Keratinocyte (primary cell): Measurements from ENCODE around the gene RPL4. TPM values are rescaled to one million over a fixed set of nuclear protein-coding genes. Genes with fewer than 3 reads are reported as not detected.

ENCODE experiments used
- DNase-seq: peaks from one replicate; pipeline ENCODE4 v3.0.0-alpha.2; 2011; ENCODE audit warnings: low read depth, missing footprints, low spot score
- FAIRE-seq: peaks from 2 replicates; lab custom pipeline; 2011; peaks lifted over from hg19 to GRCh38; lab: Jason Lieb, UNC
- H2AFZ ChIP-seq: 2 replicates; pipeline ENCODE4 v1.6.0; 2012; ENCODE audit warnings: low read length, control low read depth, inconsistent platforms; ENCODE audit not compliant: control insufficient read depth
- H3K27ac ChIP-seq: 2 replicates; pipeline ENCODE4 v1.5.1; 2011; ENCODE audit warnings: low read length; ENCODE audit not compliant: control insufficient read depth, insufficient read depth
- H3K27me3 ChIP-seq: 3 replicates; pipeline ENCODE4 v1.6.0; 2011; ENCODE audit warnings: low read length; ENCODE audit not compliant: control insufficient read depth, insufficient read depth; ENCODE audit errors: extremely low read depth
- H3K36me3 ChIP-seq, 2 experiments: 2 replicates in 1 of 2; 3 replicates in 1 of 2; pipeline ENCODE4 v1.5.1; 2011; ENCODE audit warnings: low read length in 2 of 2, mild to moderate bottlenecking in 1 of 2; ENCODE audit not compliant: control insufficient read depth in 2 of 2, insufficient read depth in 2 of 2; ENCODE audit errors: extremely low read depth in 1 of 2
- H3K4me1 ChIP-seq: 3 replicates; pipeline ENCODE4 v1.5.1; 2011; ENCODE audit warnings: low read length; ENCODE audit not compliant: control insufficient read depth, insufficient read depth; ENCODE audit errors: extremely low read depth
- H3K4me2 ChIP-seq: 3 replicates; pipeline ENCODE4 v1.6.0; 2011; ENCODE audit warnings: low read depth, low read length; ENCODE audit not compliant: control insufficient read depth, insufficient read depth; ENCODE audit errors: extremely low read depth
- H3K4me3 ChIP-seq, 3 experiments: fragments of 200-600 bp in 1 of 3; sonication (generic) in 1 of 3; 2 replicates in 2 of 3; 3 replicates in 1 of 3; pipeline ENCODE4 v1.5.1; 2011 to 2016; ENCODE audit warnings: low read length in 3 of 3, mild to moderate bottlenecking in 3 of 3, control low read depth in 2 of 3, inconsistent platforms in 1 of 3, low read depth in 1 of 3, mixed read lengths in 1 of 3, mixed run types in 1 of 3, moderate library complexity in 1 of 3; ENCODE audit not compliant: control insufficient read depth in 2 of 3, insufficient read depth in 2 of 3; ENCODE audit errors: extremely low read depth in 1 of 3
- H3K79me2 ChIP-seq: 2 replicates; pipeline ENCODE4 v1.6.0; 2012; ENCODE audit warnings: low read length; ENCODE audit not compliant: control insufficient read depth, insufficient read depth
- H3K9ac ChIP-seq: 3 replicates; pipeline ENCODE4 v1.6.0; 2011; ENCODE audit warnings: low read length; ENCODE audit not compliant: control insufficient read depth, insufficient read depth; ENCODE audit errors: extremely low read depth
- H3K9me1 ChIP-seq: 3 replicates; pipeline ENCODE4 v1.6.0; 2011; ENCODE audit warnings: low read length; ENCODE audit not compliant: control insufficient read depth, insufficient read depth; ENCODE audit errors: extremely low read depth
- H3K9me3 ChIP-seq: 2 replicates; pipeline ENCODE4 v1.5.1; 2012; ENCODE audit warnings: low read depth, low read length; ENCODE audit not compliant: control insufficient read depth
- H4K20me1 ChIP-seq: 3 replicates; pipeline ENCODE4 v1.6.0; 2011; ENCODE audit warnings: low read length; ENCODE audit not compliant: control insufficient read depth, insufficient read depth; ENCODE audit errors: extremely low read depth
- EZH2 ChIP-seq: IDR thresholded peaks from one replicate; pipeline ENCODE4 v1.6.1; 2012; ENCODE audit warnings: inconsistent platforms, mild to moderate bottlenecking, low read length, moderate library complexity
- dilution Hi-C: fragments of 300-500 bp; cut with MboI; formaldehyde crosslinking; loops from one replicate; pipeline ENCODE4 v1.7.0; 2020; ENCODE audit warnings: low sequenced_read_pairs; ENCODE audit not compliant: extremely low pct_ligation_motif_present
- polyA plus RNA-seq, 5 experiments: library from polyadenylated mRNA; depleted of rRNA in 3 of 5; stranded (reverse) in 3 of 5; stranded (forward) in 1 of 5; unstranded in 1 of 5; fragments of >200 nt; gene quantifications; 1 replicate in 1 of 5; 2 replicates in 3 of 5; 3 replicates in 1 of 5; pipeline versions ENCODE4 v1.2.1 to v1.2.3, GENCODE V29; 2011 to 2012; ENCODE audit warnings: missing spikeins in 2 of 5, low read depth in 1 of 5, low replicate concordance in 1 of 5
- TF ChIP-seq, protein P1 (sequence below), 3 experiments: IDR thresholded peaks in 1 of 3; conservative IDR thresholded peaks in 1 of 3; optimal IDR thresholded peaks in 1 of 3; 2 replicates in 2 of 3; 3 replicates in 1 of 3; pipeline versions ENCODE3 to v1.5.1; 2011; ENCODE audit warnings: low read length in 3 of 3, mild to moderate bottlenecking in 3 of 3, moderate library complexity in 2 of 3, control low read depth in 1 of 3, inconsistent platforms in 1 of 3; ENCODE audit not compliant: insufficient read depth in 2 of 3; ENCODE audit errors: extremely low read depth in 1 of 3

Gene RPL4
- polyA plus RNA-seq, 1 donor (not counting 4 experiments of a cell fraction or from before 2014, with no cell fraction given): 4,989 TPM

DNA sequence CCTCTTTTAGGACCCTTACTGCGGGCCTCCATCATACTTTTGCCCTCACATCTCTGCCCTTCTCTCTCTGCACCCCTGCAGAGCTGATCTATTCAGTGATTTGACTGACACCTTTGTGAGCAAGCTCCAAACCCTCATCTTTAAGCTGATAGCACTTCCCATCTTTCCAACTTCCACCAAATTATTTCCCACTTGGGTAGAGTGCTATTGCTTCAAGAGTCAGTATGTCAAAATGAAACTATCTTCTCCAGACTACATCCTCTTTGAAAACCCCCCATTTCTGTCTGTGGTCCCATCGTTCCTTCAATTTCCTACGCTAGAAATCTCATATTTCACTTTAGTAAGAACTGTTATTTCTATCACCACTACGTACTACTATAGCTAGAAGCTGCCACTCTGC lies 20.2 kb upstream of the RPL4 start:
- Histone ChIP-seq H4K20me1 (no peaks in the 10 kb centered on the region), H3K79me2 (peaks cover 2% of the 10 kb centered on the region), H3K4me2 (no peak overlapping the region), H3K4me1 (peaks cover 13% of the 10 kb centered on the region), H3K27me3 (no peaks in the 10 kb centered on the region), H3K9ac (no peak overlapping the region), H3K9me3 (no peaks in the 10 kb centered on the region), H3K4me3 (no peak overlapping the region), H3K36me3 (peaks cover 5 to 25% of the 10 kb centered on the region in 2 experiments), H3K9me1 (peaks cover 2% of the 10 kb centered on the region), H2AFZ (no peak overlapping the region), H3K27ac (no peak overlapping the region)
- dilution Hi-C loops: no loop called here
- no peak for TF ChIP-seq EZH2
- TF ChIP-seq, protein P1, sequence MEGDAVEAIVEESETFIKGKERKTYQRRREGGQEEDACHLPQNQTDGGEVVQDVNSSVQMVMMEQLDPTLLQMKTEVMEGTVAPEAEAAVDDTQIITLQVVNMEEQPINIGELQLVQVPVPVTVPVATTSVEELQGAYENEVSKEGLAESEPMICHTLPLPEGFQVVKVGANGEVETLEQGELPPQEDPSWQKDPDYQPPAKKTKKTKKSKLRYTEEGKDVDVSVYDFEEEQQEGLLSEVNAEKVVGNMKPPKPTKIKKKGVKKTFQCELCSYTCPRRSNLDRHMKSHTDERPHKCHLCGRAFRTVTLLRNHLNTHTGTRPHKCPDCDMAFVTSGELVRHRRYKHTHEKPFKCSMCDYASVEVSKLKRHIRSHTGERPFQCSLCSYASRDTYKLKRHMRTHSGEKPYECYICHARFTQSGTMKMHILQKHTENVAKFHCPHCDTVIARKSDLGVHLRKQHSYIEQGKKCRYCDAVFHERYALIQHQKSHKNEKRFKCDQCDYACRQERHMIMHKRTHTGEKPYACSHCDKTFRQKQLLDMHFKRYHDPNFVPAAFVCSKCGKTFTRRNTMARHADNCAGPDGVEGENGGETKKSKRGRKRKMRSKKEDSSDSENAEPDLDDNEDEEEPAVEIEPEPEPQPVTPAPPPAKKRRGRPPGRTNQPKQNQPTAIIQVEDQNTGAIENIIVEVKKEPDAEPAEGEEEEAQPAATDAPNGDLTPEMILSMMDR (optimal IDR thresholded peaks at IDR 0.05 in 1 of 3, IDR thresholded peaks at IDR 0.05 in 1 of 3, conservative IDR thresholded peaks at IDR 0.05 in 1 of 3; ENCODE audit: extremely low read depth in 1 of 3, insufficient read depth in 2 of 3, low read length in 3 of 3): no peak
- no peak for DNase-seq
- FAIRE-seq: no peak

DNA sequence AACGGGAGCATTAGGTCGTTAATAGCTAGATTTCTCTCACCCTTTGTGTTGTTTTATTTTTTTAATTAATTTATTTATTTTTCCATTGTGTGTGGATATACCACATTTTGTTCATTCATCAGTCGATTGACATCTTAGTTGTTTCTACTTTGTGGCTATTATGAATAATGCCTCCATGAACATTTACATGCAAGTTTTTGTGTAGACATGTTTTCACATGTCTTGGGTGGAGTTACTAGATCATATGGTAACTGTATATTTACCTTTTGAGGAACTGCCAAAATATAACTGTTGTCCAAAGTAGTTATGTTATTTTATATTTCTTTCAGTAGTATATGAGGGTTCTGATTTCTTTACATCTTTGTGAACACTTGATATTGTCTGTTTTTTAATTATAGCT lies 19.3 kb upstream of the RPL4 start:
- Histone ChIP-seq H3K27me3 (no peaks in the 10 kb centered on the region), H3K9me1 (peaks cover 2% of the 10 kb centered on the region), H3K4me1 (peaks cover 13% of the 10 kb centered on the region), H2AFZ (no peak overlapping the region), H3K9ac (no peak overlapping the region), H3K36me3 (peaks cover 4 to 23% of the 10 kb centered on the region in 2 experiments), H3K27ac (no peak overlapping the region), H3K4me2 (no peak overlapping the region), H3K9me3 (no peaks in the 10 kb centered on the region), H4K20me1 (no peaks in the 10 kb centered on the region), H3K4me3 (no peak overlapping the region), H3K79me2 (peaks cover 2% of the 10 kb centered on the region)
- FAIRE-seq: no peak
- no peak for TF ChIP-seq EZH2
- TF ChIP-seq, protein P1 (optimal IDR thresholded peaks at IDR 0.05 in 1 of 3, IDR thresholded peaks at IDR 0.05 in 1 of 3, conservative IDR thresholded peaks at IDR 0.05 in 1 of 3; ENCODE audit: extremely low read depth in 1 of 3, insufficient read depth in 2 of 3, low read length in 3 of 3): no peak
- no peak for DNase-seq
- dilution Hi-C loops: no loop called here
